Keratinocyte (primary cell): Measurements from ENCODE around the gene HPD.

ENCODE experiments used
- EZH2 ChIP-seq: IDR thresholded peaks from one replicate; pipeline ENCODE4 v1.6.1; 2012; ENCODE audit warnings: inconsistent platforms, mild to moderate bottlenecking, low read length, moderate library complexity
- TF ChIP-seq, protein P1 (sequence below), 3 experiments: IDR thresholded peaks in 1 of 3; conservative IDR thresholded peaks in 1 of 3; optimal IDR thresholded peaks in 1 of 3; 2 replicates in 2 of 3; 3 replicates in 1 of 3; pipeline versions ENCODE3 to v1.5.1; 2011; ENCODE audit warnings: low read length in 3 of 3, mild to moderate bottlenecking in 3 of 3, moderate library complexity in 2 of 3, control low read depth in 1 of 3, inconsistent platforms in 1 of 3; ENCODE audit not compliant: insufficient read depth in 2 of 3; ENCODE audit errors: extremely low read depth in 1 of 3

DNA sequence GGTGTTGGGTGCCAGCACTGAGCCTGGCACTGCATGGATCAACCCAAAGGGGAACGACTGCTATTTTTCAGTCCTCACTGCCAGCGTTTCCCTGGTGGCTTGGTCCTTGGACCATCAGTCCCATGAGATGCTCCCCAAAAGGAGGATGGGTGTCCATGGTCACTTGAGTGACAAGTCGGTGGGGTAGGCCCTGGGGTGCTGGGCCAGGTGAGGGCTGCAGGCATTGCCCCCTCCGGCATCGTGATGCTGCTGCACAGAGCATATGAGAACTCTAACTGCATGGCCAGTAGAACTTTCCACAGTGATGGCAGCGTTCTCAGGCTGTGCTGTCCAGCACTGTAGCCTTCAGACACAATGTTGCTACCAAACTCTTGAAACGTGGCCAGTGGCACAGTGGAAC lies 38.6 kb downstream of the HPD start:
- TF ChIP-seq, protein P1, sequence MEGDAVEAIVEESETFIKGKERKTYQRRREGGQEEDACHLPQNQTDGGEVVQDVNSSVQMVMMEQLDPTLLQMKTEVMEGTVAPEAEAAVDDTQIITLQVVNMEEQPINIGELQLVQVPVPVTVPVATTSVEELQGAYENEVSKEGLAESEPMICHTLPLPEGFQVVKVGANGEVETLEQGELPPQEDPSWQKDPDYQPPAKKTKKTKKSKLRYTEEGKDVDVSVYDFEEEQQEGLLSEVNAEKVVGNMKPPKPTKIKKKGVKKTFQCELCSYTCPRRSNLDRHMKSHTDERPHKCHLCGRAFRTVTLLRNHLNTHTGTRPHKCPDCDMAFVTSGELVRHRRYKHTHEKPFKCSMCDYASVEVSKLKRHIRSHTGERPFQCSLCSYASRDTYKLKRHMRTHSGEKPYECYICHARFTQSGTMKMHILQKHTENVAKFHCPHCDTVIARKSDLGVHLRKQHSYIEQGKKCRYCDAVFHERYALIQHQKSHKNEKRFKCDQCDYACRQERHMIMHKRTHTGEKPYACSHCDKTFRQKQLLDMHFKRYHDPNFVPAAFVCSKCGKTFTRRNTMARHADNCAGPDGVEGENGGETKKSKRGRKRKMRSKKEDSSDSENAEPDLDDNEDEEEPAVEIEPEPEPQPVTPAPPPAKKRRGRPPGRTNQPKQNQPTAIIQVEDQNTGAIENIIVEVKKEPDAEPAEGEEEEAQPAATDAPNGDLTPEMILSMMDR (optimal IDR thresholded peaks at IDR 0.05 in 1 of 3, IDR thresholded peaks at IDR 0.05 in 1 of 3, conservative IDR thresholded peaks at IDR 0.05 in 1 of 3; ENCODE audit: extremely low read depth in 1 of 3, insufficient read depth in 2 of 3, low read length in 3 of 3), result no peak
- no peak for TF ChIP-seq EZH2
